ENCODE measurements around the gene MORN3.
"Not testable (repeated sequence)": the region's sequence is repeated elsewhere in the genome, so short reads cannot be mapped to it uniquely, and the experiment has no call there.

Gene MORN3, protein sequence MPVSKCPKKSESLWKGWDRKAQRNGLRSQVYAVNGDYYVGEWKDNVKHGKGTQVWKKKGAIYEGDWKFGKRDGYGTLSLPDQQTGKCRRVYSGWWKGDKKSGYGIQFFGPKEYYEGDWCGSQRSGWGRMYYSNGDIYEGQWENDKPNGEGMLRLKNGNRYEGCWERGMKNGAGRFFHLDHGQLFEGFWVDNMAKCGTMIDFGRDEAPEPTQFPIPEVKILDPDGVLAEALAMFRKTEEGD

DNA sequence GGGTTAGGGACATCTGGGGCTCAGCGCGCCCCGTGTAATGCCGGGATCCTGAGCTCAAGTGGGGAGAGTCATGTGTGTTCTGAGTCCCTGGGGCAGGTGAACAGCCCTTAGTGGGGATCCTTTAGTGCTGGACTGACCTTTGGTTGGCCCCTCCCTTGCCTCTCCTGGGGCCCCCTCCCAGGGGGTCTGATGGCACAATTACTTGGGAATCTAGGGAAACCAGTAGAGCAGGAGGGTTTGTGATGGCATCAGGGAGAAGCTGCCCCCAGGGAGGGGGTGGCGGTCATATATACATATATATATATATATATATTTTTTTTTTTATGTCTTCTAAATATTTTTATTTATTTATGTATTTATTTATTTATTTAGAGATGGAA is at the start of gene MORN3:
MORN3 (minus strand) TSS at position 134 of the 380 bp plus-strand sequence. CDS start 171 bp downstream, outside the sequence.
- DNase-seq (ENCODE audit: low spot score), result no peak

DNA sequence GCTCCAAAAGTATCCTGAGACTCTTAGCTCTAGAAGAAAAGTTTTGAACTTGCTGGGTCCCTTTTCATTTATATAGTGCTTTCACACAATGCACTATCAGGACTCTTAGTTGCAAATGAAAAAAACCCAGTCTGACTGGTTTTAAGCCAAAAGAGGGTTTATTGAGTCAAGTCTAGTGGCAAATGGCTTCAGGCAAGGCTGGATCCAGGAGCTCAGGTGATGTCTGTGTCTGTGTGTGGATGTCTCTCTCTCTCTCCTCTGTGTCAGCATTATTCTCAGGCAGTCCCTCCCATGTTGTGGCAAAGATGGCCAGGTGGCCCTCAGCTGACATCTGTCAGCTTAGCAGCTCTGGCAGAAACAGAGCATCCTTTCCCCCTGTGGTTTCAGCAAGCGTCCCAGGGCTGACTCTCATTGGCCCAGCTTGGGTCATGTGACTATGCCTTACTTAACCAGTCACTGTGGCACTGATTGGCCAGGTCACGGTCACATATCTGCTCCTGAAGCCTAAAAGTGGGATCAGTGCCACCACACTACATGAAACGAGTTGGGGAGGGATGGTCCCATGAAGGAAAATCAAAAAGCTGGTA is 49.3 kb upstream of the MORN3 start:
- DNase-seq (ENCODE audit: low spot score), result no peak

DNA sequence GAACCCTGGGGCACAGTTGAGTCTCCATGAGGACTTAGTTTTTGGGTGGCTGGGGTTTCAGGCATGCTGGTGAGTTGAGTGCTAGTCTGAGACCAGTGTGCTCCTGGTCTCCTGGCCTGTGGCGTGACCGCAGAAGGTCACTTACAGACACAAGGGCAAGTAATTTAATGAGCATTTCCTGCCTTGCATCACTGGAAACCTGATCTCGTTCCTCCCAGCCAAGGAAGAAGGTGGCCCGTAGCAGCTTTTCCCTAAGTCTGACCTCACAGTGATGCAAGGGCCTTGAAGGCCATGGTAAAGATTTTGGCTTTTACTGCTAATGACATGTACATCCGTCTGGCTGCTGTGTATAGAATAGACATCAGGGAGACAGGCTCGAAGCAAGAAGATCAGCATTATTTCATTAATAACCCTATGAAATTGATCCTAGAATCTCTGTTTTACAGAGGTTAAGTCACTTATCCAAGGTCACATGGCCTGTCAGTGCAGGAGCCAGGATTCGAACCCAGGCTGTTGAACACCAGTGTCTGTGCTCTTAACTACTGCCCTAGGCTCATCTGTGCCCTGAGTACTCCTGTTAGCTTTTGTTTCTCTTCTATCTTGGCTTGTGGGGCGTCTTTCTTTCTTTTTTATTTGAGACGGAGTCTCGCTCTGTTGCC is 47.7 kb upstream of the MORN3 start:
- peak; percentile 30 for DNase-seq (ENCODE audit: low spot score)

DNA sequence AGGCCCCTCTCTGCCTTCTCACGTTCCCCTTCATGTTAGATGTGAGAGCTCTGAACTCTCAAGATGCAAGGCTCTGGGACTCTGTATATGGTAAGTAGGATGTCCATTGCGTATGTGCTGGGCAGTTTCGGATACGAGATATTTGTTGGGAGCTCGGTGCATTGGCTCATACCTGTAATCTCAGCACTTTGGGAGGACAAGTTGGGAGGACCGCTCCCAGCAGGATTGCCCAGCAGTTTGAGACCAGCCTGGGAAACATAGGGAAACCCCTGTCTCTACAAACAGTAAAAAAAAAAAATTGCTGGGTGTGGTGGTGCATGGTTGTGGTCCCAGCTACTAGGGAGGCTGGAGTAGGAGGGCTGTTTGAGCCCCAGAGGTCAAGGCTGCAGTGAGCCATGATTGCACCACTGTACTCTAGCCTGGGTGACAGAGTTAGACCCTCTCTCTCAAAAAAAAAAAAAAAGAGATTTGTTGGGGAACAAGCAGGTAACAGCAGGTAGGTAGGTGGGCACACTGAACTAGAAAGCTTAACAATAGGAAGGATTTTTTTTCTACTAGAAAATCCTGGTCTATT is 46.5 kb upstream of the MORN3 start:
- no peak for DNase-seq (ENCODE audit: low spot score)

DNA sequence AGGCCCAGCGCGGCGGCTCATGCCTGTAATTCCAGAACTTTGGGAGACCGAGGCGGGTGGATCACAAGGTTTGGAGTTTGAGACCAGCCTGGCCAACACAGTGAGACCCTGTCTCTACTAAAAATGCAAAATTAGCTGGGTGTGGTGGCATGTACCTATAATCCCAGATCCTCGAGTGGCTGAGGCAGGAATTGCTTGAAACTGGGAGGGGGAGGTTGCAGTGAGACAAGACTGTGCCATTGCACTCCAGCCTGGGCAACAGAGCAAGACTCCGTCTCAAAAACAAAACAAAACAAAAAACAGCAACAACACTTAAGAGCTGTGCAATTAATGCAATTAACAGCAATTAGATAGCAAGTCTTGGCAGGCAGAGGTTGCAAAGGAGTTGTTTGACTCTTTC is 45.6 kb upstream of the MORN3 start:
- not testable (repeated sequence) for DNase-seq (ENCODE audit: low spot score)

DNA sequence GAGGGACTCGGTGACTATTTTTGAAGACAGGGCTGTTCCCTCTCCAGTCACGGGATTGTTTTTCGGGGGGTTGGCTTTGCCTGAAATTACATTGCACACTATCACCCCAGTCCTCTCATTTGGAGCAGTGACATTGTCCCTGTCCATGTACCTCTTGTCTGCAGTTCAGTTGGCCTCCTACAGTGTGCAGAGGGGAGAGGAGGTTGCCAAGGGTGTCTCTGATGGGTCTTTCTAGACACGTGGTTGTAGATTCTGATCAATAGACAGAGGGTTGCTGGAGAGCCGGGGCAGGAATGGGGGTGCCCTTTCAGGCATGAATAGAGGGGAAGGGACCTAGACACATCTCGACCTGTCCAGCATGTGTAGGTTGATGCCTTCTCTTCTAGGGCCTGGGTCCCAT is 44.3 kb upstream of the MORN3 start:
- no peak for DNase-seq (ENCODE audit: low spot score)

DNA sequence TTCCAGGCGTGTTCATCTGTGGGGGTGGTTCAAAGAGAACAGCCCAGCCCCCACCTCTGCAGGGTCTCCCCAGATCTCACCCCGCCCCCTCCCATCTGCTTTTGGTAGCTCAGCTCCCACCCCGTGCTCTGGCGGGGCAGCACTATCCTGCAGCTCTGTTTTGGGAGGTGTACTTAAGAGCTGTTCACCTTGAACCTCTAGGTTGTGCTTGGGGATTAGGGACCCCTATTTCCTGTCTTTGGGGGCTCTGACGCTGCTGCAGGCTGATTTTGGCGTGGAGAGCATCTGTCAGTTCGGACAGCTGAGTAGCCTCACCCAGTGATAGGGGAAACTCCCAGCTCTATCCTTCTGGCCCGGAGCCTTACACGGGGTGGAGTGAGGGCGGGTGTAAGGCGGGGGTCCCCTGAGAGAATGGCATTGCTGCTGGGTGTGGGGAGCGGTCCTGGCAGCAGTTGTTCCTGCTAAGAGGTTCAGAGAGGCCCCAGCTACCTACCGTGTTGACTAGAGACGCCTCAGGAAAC is 43.9 kb upstream of the MORN3 start:
- no peak for DNase-seq (ENCODE audit: low spot score)

DNA sequence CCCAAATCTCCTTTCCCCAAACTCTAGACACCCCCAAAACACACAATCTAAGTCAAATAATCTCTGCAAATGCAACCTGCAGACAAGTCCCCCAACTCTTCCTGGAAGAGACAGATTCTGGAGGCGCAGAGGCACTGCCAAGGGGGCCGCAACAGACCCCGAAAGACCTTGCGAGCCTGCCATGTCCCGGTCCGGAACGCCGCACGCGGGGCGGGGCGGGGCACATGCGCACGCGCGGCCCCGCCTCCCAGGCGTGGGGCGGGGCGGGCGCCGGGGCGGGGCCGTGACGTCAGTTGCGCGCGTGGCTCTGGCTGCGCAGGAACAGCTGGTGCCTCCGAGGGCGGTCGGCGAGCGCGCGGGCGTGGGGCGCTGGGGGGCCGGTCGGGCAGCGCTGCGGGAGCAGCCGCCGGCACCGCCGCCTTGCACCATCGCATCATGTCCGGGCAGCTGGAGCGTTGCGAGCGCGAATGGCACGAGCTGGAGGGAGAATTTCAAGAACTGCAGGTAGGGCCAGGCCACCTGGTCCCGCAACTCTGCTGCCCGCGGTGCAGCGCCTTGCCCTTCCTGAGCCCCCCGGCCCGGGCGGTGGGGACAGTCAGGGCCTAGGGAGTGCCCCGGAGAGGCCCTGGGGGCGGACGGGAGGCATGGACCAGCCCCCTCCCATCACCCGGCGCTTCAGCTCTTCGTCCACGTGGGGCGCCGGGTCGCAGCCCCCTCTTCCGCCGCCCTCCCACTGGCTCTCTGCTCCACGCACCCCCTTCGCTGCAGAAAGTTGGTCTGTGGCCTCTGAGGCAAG is 43.2 kb upstream of the MORN3 start, which contains the start of gene TMEM120B:
TMEM120B (plus strand) TSS at position 292 of the 796 bp plus-strand sequence; CDS start at position 436, 144 bp downstream.
- DNase-seq (ENCODE audit: low spot score), result peak; percentile 46

DNA sequence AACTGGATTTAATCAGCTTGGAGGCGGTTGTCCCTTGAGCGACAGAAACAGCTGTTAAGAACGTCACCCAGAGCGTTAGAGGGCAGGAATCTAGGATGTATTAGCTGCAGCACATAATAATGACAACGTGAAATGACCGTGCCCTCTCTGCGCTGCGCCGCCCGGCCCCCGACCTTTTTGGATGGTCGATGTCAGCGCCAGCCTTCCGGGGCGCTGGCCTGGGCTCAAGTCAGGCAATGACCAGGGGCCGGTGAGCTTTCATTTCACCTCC is 42.7 kb upstream of the MORN3 start:
- peak; percentile 43 for DNase-seq (ENCODE audit: low spot score)

DNA sequence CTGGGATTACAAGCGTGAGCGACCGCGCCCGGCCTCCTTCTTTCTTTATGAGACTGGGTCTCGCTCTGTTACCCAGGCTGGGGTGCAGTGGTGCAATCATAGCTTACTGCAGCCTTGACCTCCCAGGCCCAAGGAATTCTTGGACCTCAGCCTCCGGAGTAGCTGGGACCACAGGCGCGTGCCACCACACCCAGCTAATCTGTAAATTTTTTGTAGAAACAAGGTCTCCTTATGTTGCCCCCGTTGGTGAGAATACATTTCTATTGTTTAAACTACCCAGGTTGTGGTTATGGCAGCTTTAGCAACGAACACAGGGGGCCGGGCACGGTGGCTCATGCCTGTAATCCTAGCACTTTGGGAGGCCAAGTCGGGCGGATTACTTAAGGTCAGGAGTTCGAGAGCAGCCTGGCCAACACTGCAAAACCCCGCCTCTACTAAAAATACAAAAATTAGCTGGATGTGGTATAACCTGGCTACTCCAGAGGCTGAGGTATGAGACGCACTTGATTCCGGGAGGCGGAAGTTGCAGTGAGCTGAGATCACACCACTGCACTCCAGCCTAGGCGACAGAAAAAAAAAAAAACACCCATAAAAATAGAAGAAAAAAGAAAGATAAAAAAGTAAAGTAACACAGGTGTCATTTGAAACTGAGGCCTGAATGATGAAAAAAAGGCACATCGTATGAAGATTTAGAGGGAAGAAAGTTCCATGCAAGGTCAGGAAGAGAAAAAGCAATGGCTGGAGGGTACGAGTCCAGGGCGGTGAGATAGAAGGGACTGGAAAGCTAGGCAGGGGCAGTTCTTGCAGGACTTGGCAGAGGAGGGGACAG is 42.1 kb upstream of the MORN3 start:
- no peak for DNase-seq (ENCODE audit: low spot score)

DNA sequence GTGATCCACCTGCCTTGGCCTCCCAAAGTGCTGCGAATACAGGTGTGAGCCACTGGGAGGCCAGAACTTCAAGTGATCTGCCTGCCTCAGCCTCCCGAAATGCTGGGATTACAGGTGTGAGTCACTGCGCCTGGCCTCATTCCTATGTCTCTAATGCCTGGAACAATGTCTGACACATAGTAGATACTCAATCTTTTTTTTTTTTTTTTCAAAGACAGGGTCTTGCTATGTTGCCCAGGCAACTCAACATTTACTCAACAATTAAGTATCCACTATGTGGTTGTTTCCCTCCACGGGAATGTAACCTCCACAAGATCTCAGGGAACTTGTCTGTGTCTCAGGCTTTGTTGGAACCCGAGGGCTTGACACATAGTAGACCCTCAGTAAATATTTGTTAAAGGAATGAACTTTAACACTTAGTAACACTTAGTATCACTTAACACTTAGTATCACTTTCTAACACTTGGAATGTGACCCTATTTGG is 40.1 kb upstream of the MORN3 start:
- DNase-seq (ENCODE audit: low spot score), result peak; percentile 14

DNA sequence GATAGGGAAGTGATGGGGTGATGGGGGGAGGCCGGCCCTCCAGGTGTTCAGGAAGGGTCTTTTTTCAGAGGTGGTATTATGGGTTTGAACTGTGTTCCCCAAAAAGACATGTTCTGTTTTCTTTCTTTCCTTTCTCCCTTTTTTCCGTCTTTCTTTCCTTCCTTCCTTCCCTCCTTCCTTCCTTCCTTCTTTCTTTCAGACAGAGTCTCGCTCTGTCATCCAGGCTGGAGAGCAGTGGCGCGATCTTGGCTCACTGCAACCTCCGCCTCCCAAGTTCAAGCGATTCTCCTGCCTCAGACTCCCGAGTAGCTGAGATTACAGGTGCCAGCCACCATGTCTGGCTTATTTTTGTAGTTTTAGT is 39.6 kb upstream of the MORN3 start:
- not testable (repeated sequence) for DNase-seq (ENCODE audit: low spot score)

DNA sequence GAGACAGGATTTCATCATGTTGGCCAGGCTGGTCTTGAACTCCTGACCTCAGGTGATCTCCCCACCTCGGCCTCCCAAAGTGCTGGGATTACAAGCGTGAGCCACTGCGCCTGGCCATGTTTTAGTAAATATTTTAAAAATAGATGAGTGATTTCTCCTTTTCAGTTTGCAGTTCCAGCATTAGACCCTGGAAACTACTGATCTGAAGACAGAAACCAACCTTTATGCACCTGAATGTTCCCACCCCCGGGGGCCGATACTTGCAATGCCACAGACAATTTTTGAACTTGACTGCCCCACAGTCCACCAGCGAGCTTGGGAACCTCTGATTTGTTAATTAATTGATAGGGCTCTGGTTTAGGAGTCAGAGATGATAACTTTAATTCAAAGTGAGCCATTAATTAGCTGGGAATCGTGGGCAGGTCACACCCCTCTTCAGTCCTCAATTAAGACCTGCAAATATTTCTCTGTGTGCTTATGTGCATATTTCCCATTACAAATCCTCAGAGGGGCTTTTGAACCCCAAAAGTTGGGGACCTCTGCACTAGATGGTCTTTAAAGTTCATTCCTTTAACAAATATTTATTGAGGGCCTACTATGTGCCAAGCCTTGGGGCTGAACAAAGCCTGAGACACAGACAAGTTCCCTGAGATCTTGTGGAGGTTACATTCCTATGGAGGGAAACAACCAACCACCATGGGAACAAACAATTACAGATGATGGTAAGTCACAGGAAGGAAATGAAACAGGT is 39.0 kb upstream of the MORN3 start:
- no peak for DNase-seq (ENCODE audit: low spot score)

DNA sequence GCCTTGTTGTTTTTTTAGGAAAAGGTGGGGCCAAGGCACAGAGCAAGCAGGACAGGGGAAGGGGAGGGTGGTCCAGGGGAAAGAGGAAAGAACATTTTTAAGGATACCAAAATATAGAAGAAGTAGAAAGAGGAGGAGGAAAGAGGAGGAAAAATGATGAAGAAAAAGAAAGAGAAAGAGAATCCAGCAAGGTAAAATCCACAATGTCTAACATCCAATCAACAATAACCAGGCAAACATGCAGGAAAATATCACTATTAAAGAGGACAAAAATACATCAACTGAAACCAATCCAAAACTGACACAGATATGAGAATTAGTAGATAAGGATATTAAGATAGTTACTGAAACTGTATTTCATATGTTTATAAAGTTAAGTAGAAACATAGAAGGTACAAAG is 36.1 kb upstream of the MORN3 start:
- DNase-seq (ENCODE audit: low spot score), result no peak

DNA sequence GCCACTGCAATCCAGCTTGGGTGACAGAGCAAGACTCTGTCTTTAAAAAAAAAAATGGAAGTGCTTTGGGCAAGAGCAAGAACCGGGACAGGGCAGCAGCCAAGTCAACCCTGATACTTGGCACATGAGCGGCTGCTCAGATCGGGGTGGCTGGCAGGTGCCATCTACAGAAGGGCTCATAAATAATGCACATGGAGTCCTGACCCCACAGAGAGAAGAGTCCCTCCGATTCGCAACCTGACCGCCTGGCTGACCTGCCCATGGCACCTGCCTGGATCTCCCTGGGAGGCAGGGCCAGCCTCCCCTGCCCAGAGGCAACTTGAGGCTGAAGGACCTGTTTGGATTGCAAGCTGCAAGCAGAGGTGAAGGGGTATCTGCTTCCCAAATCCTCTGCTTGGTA is 33.5 kb upstream of the MORN3 start:
- DNase-seq (ENCODE audit: low spot score), result no peak

DNA sequence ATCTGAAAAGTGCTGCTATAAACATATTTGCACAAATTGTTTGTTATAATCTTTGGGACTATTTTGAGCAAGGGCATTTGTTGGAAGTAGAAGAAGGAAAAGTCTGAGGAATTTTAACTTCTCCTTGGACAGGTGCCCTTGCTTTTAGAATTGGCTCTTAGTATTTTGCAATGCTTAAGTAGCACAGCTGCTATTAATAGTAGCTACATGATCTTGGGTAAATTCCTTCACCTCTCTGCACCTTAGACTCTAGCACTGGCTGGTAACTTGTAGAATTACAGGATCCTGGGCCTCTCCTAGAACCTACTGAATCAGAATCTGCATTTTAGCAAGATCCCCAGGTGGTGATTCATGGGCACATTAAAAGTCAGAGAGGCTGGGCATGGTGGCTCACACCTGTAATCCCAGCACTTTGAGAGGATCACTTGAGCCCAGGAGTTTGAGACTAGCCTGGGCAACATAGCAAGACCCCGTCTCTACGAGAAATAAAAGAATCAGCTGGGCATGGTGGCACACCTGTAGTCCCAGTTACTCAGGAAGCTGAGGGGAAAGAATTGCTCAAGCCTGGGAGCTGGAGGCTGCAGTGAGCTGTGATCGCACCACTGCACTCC is 32.3 kb upstream of the MORN3 start:
- DNase-seq (ENCODE audit: low spot score), result no peak

DNA sequence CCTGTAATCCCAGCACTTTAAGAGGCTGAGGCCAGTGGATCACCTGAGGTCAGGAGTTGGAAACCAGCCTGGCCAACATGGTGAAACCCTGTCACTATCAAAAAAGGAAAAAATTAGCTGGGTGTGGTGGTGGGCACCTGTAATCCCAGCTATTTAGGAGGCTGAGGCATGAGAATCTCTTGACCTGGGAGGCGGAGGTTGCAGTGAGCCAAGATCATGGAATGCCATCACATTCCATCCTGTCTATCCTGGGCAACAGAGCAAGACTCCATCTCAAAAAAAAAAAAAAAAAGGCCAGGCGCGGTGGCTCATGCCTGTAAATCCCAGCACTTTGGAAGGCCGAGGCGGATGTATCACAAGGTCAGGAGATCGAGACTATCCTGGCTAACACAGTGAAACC is 28.4 kb upstream of the MORN3 start:
- DNase-seq (ENCODE audit: low spot score), result not testable (repeated sequence)

DNA sequence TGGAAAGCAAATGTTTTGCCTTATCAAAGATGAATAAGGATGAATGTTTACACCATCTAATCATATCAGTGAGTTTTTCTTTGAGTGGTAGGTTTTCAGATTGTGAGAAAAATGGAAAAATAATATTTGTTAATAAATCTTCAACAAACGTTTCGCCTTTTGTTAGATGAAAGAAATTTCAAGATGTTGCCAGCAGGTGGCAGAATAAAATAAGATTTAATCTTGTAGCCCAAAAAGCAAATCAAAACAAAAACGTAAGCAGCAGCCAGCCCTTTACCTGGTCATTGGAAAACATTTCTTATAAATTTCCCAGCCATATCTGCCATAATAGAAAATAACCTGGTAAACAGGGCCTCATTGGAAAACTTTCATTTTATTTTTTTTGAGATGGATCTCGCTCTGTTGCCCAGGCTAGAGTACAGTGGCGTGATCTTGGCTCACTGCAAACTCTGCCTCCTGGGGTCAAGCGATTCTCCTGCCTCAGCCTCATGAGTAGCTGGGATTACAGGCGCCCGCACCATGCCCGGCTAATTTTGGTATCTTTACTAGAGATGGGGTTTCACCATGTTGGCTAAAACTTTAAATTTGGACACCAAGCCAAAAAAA is 27.7 kb upstream of the MORN3 start:
- DNase-seq (ENCODE audit: low spot score), result peak; percentile 32

DNA sequence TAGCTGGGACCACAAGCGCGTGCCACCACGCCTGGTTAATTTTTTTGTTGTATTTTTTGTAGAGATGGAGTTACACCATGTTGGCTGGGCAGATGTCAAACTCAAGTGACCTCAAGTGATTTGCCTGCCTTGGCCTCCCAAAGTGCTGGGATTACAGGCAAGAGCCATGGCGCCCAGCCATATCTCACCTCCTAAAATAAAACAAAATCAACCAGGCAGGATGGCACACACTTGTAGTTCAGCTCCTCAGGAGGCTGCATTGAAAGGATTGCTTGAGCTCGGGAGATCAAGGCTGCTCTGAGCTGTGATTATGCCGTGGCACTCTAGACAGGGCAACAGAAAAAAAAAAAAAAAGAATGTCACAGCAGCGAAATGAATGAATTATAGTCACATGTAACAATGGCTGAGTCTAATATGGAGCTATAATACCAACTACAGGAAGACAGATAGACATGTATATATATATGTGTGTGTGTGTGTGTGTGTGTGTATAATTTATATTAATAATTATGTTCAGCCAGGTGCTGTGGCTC is 23.8 kb upstream of the MORN3 start:
- DNase-seq (ENCODE audit: low spot score), result no peak

Measured in SW480 (cell line).